PC-9 (cell line): ENCODE results near the gene DENND1A. TPM values are rescaled to one million over a fixed set of nuclear protein-coding genes. Genes with fewer than 3 reads are reported as not detected.

Experiments
- BruUV-seq: library from RNA; stranded (reverse); fragments of 400-500 nt; replicated peaks from 2 replicates; lab custom pipeline; 2021; lab: Mats Ljungman, UMichigan
- CTCF ChIA-PET: fragments of 300-600 bp; sonication (Branson Sonifier 250); formaldehyde crosslinking; loops from one replicate; lab custom pipeline; 2022; ENCODE audit warnings: antibody characterized with exemption; lab: Charles Lee
- POLR2A ChIA-PET: fragments of 300-600 bp; sonication (Branson Sonifier 250); formaldehyde crosslinking; loops from one replicate; lab custom pipeline; 2022; ENCODE audit warnings: antibody characterized with exemption; ENCODE audit not compliant: unreplicated experiment; lab: Charles Lee
- DNase-seq, 2 experiments: peaks; one replicate each; pipeline versions ENCODE4 v3.0.0 to v3.0.0-alpha.2; 2015 to 2022; ENCODE audit warnings: mixed read lengths in 1 of 2
- H2AFZ ChIP-seq: fragments of 200-600 bp; sonication (generic); 2 replicates; pipeline ENCODE4 v1.8.1; 2017; ENCODE audit warnings: antibody characterized with exemption
- H3F3A ChIP-seq: fragments of 200-600 bp; sonication (generic); 2 replicates; pipeline ENCODE4 v1.8.1; 2017; ENCODE audit warnings: antibody characterized with exemption, mild to moderate bottlenecking, low read depth; ENCODE audit not compliant: insufficient read depth
- H3K27ac ChIP-seq: fragments of 200-600 bp; sonication (generic); 2 replicates; pipeline ENCODE4 v1.6.1; 2016; ENCODE audit warnings: mixed run types
- H3K27me3 ChIP-seq: fragments of 200-600 bp; sonication (generic); 2 replicates; pipeline ENCODE4 v1.6.1; 2016; ENCODE audit warnings: low read depth, mixed run types; ENCODE audit not compliant: insufficient read depth
- H3K36me3 ChIP-seq: fragments of 200-600 bp; sonication (generic); 2 replicates; pipeline ENCODE4 v1.6.1; 2016; ENCODE audit warnings: low read depth, mixed run types
- H3K4me1 ChIP-seq: fragments of 200-600 bp; sonication (generic); replicated peaks from 2 replicates; pipeline ENCODE4 v1.6.1; 2016; ENCODE audit warnings: mixed run types; ENCODE audit not compliant: insufficient read depth
- H3K4me2 ChIP-seq: fragments of 200-600 bp; sonication (generic); 2 replicates; pipeline ENCODE4 v1.6.1; 2017; ENCODE audit warnings: mixed run types
- H3K4me3 ChIP-seq: fragments of 200-600 bp; sonication (generic); 2 replicates; pipeline ENCODE4 v1.6.1; 2016; ENCODE audit warnings: mixed run types
- H3K79me2 ChIP-seq: fragments of 200-600 bp; sonication (generic); 2 replicates; pipeline ENCODE4 v1.6.1; 2017; ENCODE audit warnings: low read depth, mixed run types
- H3K9me2 ChIP-seq: fragments of 200-600 bp; sonication (generic); 2 replicates; pipeline ENCODE4 v1.8.1; 2017; ENCODE audit warnings: mild to moderate bottlenecking; ENCODE audit not compliant: insufficient read depth
- H3K9me3 ChIP-seq: fragments of 200-600 bp; sonication (generic); 2 replicates; pipeline ENCODE4 v1.8.1; 2016; ENCODE audit warnings: low read depth; ENCODE audit not compliant: insufficient read depth
- H4K20me1 ChIP-seq: fragments of 200-600 bp; sonication (generic); 2 replicates; pipeline ENCODE4 v1.8.1; 2017; ENCODE audit not compliant: insufficient read depth
- CTCF ChIP-seq: fragments of 200-600 bp; sonication (generic); conservative IDR thresholded peaks from 2 replicates; pipeline ENCODE4 v1.6.1; 2017; ENCODE audit warnings: mixed run types, antibody characterized with exemption, mild to moderate bottlenecking, moderate library complexity
- EZH2 ChIP-seq: fragments of 200-600 bp; sonication (generic); IDR thresholded peaks from 2 replicates; pipeline ENCODE4 v1.8.0; 2017; ENCODE audit warnings: antibody characterized with exemption, low read depth
- intact Hi-C: fragments of 100-400 bp; cut with micrococcal nuclease; formaldehyde crosslinking; loops from one replicate; pipeline ENCODE4 v1.10.0; 2022; ENCODE audit not compliant: unreplicated experiment
- total RNA-seq: library from RNA; stranded (reverse); gene quantifications from 2 replicates; pipeline ENCODE4 v1.2.3, GENCODE V29; 2021

DENND1A gene
- total RNA-seq, 1 experiment from 2014 or later = 37.7 TPM

- no peaks in the 10 kb centered on the region for H3K36me3 ChIP-seq
- no peaks in the 10 kb centered on the region for H3F3A ChIP-seq
- intact Hi-C loops = loop anchor here (2.0 kb wide), 1 partner anchor 586 kb away; no protein-coding TSS in a partner anchor
- no peak for DNase-seq
- no peaks in the 10 kb centered on the region for H3K79me2 ChIP-seq
- no peak for TF ChIP-seq EZH2
- BruUV-seq = no TSS peak
- ChIA-PET CTCF (no interaction called here), POLR2A (interaction anchor here (0.6 kb wide), 1 partner anchor 9 kb away, joined by 8 read pairs; no protein-coding TSS in a partner anchor)
- H3K27ac ChIP-seq = no peak overlapping the region
- H3K4me1 ChIP-seq = no peaks in the 10 kb centered on the region
- no peak overlapping the region for H3K4me3 ChIP-seq
- no peaks in the 10 kb centered on the region for H3K27me3 ChIP-seq
- no peaks in the 10 kb centered on the region for H3K9me2 ChIP-seq
- no peak overlapping the region for H2AFZ ChIP-seq
- no peaks in the 10 kb centered on the region for H3K9me3 ChIP-seq
- no peaks in the 10 kb centered on the region for H4K20me1 ChIP-seq
- H3K4me2 ChIP-seq = no peak overlapping the region
Observed at GRCh38 chr9:123536455-123536868, 393.5 kb downstream of the DENND1A start.

- CTCF ChIA-PET = no interaction called here
- TF ChIP-seq EZH2 (no peak), CTCF (no peak)
- DNase-seq = no peak
- Histone ChIP-seq H3K4me3 (no peak overlapping the region), H3K27me3 (no peaks in the 10 kb centered on the region), H3K27ac (no peak overlapping the region), H3F3A (no peaks in the 10 kb centered on the region), H2AFZ (no peak overlapping the region), H3K9me2 (no peaks in the 10 kb centered on the region), H3K36me3 (no peaks in the 10 kb centered on the region), H3K4me2 (no peak overlapping the region), H3K9me3 (no peaks in the 10 kb centered on the region), H4K20me1 (no peaks in the 10 kb centered on the region), H3K79me2 (no peaks in the 10 kb centered on the region), H3K4me1 (no peaks in the 10 kb centered on the region)
- intact Hi-C loops = no loop called here
- BruUV-seq = no TSS peak
- POLR2A ChIA-PET = no interaction called here
Observed at GRCh38 chr9:123534336-123534735, 395.6 kb downstream of the DENND1A start.

- no peak overlapping the region for H3K27ac ChIP-seq
- H2AFZ ChIP-seq = no peak overlapping the region
- intact Hi-C loops = no loop called here
- H3K79me2 ChIP-seq = no peaks in the 10 kb centered on the region
- H3K4me2 ChIP-seq = no peak overlapping the region
- no peak overlapping the region for H3K4me3 ChIP-seq
- no peak for DNase-seq
- no peak for TF ChIP-seq EZH2
- no peak for TF ChIP-seq CTCF
- H3K4me1 ChIP-seq = no peaks in the 10 kb centered on the region
- H3K27me3 ChIP-seq = no peaks in the 10 kb centered on the region
- ChIA-PET CTCF (no interaction called here), POLR2A (no interaction called here)
- no peaks in the 10 kb centered on the region for H3F3A ChIP-seq
- no peaks in the 10 kb centered on the region for H3K36me3 ChIP-seq
- BruUV-seq = no TSS peak
- H4K20me1 ChIP-seq = no peaks in the 10 kb centered on the region
- no peaks in the 10 kb centered on the region for H3K9me2 ChIP-seq
- H3K9me3 ChIP-seq = no peaks in the 10 kb centered on the region
Observed at GRCh38 chr9:123530244-123530643, 399.7 kb downstream of the DENND1A start.

- no peaks in the 10 kb centered on the region for H3K4me1 ChIP-seq
- no peaks in the 10 kb centered on the region for H3K9me2 ChIP-seq
- H3K9me3 ChIP-seq = no peaks in the 10 kb centered on the region
- intact Hi-C loops = no loop called here
- no peak for DNase-seq
- BruUV-seq = no TSS peak
- no peaks in the 10 kb centered on the region for H4K20me1 ChIP-seq
- H3K27me3 ChIP-seq = no peaks in the 10 kb centered on the region
- CTCF ChIA-PET = no interaction called here
- no peak overlapping the region for H3K4me2 ChIP-seq
- no peak overlapping the region for H3K27ac ChIP-seq
- H3F3A ChIP-seq = no peaks in the 10 kb centered on the region
- POLR2A ChIA-PET = interaction anchor here (0.6 kb wide), 1 partner anchor 16 kb away, joined by 9 read pairs; no protein-coding TSS in a partner anchor
- no peak overlapping the region for H2AFZ ChIP-seq
- no peak overlapping the region for H3K4me3 ChIP-seq
- no peaks in the 10 kb centered on the region for H3K79me2 ChIP-seq
- TF ChIP-seq CTCF = no peak
- no peak for TF ChIP-seq EZH2
- H3K36me3 ChIP-seq = no peaks in the 10 kb centered on the region
Observed at GRCh38 chr9:123528501-123528900, 401.4 kb downstream of the DENND1A start.
